ENCODE measurements around the gene PPP2R2B.

PPP2R2B gene

DNA sequence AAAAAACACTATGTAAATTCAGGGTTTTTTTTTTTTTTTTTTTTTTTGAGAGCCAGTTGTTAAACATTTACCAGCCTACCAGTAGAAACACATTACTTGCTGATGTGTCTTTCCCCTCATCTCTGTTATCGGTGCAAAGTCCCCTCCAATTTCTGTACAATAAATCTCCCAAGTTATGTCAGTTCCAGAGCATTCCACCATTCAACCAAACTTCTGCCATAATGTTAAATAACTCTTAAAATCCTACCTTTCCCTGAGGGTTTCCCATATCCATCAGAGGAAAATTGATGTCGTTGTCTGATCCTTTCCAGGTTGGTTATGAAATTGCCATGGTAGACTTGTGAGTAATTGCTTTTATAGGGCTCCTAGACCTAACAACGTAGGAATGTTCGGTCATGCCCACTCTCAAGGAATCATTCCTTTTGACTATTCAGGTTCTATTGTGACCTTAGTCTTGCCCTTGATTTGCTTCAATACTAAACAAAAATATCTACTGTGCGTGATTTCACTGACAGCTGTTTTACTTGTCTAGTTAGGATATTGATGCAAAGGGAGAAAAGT lies 5.6 kb upstream of the PPP2R2B start:
- no peak for DNase-seq

DNA sequence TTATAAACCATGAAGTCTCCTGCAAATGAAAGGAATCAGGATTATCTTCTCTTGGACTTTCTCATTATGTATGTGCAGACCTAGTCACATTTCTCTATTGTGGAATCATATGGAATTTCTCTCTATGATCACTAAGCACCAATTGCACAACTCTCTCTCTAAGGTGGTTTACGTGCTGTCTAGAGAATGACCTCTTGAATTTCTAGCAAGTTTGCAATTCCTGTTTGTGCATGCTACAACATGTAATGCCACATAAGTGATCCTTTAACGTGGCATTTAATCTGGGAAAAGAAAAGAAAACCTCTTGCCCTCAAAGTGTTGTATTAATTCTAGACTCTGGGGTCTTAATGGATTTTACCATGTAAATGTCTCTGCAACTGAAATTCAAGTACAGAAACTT lies 5.0 kb upstream of the PPP2R2B start:
- no peak for DNase-seq

DNA sequence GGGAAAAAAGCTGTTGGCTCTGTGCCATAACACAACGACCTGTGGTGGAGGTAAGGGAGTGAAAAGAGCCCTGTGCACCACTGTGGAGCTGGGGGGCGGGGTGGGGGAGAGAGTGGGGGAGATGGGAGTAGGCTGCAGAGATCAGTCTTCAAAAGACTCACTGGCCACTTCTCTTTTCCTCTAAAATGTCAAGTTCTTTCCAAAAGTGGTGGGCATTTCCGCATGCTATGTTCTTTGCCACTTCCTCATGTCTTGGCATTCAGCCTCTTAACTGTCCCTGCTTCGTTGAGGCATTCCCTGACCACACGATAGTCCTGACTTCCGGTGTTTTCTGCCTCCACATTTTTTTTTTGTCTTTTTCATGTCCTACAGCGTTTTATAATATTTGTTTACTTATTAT lies 2.4 kb upstream of the PPP2R2B start:
- DNase-seq = no peak

DNA sequence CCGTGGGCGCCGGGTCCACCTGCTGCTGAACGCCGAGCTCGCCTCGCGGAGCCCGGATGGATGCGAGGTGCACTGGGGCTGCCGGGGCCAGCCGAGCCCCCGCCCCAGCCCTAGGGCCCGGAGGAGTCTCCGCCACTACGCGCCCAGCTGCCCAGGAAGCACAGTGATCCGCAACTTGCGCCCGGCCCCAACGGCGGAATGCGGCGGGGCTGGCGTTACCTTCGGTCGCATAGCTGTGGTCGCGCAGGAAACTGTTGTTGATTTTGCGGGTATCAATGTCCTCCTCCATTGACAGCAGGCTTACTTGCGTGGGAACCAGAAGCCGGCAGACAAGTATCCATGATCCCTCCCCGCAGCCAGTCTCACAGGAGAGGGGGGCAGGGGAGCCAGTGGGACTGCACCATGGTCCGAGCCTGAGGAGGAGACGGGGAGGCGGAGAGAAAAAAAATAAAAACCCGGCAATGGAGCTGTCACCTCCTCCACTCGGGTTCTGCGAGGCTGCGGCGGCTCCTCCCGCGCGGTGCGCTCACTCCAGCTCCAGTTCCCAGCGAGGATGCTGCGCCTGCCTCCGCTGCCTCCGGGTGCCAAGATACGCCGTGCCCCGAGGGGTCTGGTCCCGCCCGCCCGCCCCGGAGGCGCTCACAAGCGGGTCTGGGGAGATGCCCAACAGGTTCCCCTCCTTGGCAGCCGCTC lies 628 bp downstream of the PPP2R2B start:
- peak in 2 of 5 experiments; percentile 26 to 29 for DNase-seq

DNA sequence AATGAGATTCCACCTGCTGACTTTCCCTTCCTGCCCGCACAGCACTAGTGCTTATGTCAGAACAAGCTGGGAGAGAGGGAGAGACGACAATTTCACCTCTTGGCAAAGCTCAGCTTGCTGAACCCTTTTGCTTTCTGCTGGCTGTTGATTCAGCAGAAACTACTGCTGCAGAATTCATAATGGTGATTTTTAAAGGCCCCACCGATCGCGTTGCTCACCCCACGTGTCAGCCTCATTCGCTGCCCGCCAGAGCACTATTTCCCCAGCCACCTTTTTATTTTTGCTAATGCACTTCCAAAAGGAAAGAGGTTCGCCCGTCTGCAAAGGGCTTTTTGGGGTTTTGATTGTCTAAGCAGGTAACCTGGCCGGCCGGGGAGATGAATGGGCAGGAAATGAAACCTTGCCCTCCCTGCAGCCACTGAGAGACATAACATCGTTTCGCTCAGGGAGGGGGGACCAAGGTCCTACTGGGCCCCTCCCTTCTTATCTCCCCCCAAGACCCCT lies 1.3 kb downstream of the PPP2R2B start:
- DNase-seq = peak in 1 of 5 experiments; percentile 4

DNA sequence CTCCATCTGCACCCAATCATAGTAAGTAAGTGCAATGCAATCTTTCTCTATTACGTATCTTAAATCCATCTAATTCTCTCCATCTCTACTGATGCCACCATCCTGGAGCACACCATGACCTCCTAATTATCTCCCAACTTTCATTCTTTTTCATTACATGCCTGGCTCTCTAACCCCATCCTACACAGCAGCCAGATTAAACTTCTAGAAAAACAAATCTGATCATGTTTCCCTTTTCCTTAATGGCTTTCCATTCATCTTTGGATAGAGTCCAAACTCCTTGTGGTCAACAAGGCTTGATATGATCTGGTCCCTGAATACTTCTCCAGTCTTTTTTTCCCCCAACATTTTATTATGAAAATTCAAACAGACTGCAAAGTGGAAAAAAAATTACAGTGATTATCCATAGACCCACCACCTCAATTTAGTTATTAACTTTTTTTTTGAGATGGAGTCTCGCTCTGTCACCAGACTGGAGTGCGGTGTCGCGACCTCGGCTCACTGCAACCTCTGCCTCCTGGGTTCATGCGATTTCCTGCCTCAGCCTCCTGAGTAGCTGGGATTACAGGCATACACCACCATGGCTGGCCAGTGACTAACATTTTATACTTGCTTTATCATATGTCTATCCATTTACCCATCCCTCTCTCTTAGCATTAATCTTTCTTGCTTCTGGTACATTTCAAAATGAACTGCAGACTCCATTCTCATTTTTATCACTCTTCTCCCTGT lies 5.2 kb downstream of the PPP2R2B start:
- DNase-seq = no peak

DNA sequence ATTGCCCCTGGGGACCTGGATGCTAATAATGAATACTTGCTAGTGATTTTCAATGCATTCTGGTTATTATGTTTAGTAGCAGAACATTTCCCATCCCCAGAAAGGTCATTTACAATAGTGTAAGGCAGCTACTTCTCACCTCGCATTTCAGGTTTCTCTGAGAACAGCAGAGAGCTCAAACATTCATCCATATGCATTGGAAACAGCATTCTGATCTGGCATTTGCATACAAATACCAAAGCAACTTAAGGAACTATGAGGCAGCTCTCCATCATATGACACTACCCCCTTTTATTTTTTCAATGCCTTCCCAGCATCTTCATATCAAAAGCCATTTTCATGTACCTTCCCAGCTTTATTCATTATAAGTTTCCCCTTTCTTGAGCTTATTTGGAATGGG lies 6.4 kb downstream of the PPP2R2B start:
- no peak for DNase-seq

DNA sequence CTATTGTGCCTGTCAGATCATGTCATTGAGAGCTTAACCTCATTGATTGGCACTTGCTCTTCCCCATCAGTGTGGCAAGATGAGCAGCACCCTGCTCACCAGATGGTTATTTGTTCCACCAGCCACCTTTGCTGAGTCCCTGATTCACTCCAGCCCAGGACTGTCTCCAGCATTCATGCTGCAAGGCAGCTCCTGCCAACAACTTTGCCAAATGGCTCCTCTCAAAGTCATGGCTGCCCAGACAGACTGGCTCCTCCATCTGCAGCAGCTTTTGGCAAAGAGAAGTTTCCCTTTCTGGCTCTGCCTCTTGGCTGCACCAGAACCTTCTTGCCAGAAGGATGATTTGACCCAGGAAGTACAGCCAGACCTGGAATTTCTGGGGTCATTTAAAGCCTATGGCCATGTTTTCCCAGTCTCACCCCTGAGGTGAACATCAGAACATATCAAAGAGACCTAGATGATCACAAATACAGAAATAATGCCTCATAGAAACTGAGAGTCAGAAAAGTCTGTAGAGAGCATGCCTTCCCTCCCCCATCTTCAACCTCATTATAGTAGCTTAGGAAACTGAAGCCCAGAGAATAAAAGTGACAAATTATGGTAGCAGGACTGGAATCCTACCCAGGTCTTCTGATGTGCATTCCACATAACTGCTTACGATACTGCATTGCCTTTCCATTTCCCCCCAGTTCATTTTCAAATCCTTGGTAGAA lies 10.4 kb downstream of the PPP2R2B start:
- DNase-seq = no peak

DNA sequence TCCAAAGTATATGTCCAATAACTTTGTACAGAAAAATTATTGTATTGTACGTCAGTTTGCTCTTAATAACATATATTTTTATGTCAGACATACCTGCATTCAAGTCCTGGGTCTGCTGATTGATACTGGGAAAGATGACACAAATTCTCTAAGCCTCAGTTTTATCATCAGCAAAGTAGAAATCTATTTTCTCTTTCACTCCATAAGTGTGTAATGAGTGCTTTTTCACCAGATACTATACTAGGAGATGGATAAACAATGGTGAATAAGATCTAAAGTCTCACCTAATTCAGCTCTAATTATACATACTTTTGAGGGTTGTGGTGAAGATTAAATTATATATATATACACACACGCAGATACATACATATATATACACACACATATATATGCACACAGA lies 12.3 kb downstream of the PPP2R2B start:
- no peak for DNase-seq

DNA sequence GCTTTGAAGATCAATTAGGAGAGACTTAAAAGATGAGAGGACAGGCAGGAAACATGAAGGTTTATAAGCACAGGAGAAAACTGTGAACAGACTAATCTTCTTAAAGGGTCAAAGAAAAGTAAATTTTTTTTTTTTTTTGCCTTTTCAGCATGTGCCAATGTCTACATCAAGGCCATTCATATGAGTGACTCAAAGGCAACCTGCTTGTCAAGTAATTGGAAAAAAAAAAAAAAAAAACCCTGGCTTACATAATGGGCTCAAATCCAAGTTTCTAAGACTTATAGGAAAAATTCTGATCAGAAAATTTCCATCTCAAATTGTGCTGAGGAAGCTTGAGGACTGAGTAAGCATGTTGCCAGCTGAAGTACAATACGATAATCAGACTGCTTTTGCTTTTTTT lies 15.9 kb downstream of the PPP2R2B start:
- DNase-seq = no peak

DNA sequence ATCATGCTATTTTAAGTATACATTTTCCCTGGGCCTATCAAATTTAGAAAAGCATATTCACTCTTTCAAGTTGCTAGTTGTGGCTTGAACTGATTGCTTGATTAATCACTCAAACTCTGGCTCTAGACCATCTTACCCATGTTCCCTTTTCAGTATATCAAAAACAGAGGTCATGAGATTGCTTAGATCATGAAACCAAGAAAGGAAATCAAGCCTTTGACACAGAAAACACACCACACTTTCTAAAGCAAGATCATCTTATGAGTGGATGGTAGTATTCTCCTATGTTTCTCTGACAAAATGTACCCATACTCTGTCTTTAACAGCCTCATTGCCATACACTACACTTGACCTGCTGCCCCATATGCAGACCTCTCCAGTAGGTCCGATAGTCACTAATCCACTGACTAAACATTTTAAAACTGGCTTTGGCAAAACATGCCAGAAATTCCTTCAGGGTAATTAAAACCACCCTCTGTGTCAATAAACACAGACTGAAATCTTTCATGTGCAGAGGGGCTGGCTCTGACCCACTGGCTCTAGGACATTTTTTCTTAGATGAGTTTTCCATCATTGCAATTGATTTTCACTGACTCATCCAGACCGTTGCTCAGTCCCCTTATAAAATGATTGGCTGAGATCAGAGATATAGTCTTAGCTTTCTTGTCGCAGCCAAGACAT lies 18.2 kb downstream of the PPP2R2B start:
- no peak for DNase-seq

DNA sequence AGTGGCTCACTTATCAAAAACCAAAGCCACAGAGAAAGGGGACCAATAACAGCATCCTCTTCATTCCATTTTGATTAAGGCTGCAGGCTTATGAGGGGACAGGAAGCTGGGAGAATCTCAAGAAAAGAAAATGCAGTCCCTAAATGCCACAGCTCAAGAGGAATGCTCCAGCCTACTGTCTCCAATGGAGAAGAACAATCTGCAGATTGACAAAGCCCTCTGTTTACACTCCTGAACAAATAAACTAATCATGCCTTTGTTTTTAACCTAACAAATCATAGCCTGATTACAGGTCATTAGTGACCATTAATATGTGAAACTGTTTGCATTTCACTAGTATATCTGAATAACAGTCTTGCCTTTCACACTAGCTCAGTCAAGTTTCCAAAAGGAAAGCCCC lies 26.5 kb downstream of the PPP2R2B start:
- no peak for DNase-seq

DNA sequence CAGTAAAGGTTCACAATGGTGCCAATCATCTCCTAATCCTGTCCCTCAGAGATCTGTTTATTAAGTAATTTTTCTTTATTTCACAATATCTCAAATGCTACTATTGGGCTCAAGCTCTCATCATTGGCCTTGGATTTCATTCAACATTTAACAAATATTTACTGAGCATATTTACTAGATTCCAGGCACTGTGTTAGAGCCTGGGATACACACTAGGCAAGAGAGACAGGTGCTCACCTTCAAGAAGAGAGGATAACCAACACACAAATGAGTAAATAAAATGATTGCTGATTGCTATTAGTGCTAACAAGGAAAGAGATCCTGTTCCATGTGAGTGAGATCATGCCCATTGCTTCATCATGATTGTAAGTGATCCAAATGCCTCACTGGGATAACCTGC lies 27.4 kb downstream of the PPP2R2B start:
- no peak for DNase-seq

DNA sequence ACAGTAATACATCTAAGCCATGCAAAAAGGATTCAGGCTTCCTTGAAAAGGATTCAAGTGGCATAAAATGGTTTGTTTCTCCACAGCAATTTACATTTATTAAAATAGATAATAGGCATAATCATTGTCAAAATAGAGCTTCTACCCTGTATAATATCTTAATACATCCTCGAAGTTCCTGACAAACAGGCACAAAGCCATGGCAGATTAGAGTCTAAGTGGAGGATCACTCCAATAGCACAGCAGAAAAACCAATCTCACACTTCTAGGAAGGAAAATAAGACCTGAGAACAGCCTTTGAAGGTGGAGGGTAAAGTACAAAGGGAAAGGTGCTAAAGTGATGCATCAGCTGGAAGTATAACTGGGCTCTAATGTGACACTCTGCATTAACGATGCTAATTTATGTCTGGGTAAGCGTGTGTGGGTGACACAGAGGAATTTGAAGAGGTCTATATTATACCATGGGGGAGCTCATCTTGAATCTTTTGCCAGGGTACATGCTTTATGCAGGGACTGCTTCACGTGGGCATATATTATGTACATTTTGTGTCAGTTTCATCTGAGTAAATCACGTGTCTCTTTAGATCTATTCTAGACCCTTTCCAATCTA lies 28.8 kb downstream of the PPP2R2B start:
- DNase-seq = no peak

DNA sequence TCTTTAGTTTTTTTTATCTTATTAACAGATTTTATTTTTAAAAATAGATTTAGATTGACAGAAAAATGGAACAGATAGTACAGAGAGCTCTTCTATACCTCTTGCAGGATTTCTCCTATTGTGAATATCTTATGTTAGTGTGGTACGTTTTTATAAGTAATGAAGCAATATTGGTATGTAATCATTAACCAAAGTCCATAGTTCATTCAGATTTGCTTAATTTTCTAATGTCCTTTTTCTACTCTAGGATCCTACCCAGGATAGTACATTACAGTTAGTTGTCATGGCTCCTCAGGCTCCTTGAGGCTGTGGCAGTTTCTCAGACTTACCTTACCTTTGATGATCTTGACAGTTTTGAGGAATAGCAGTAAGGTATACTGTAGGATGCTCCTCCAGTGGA lies 30.4 kb downstream of the PPP2R2B start:
- no peak for DNase-seq

DNA sequence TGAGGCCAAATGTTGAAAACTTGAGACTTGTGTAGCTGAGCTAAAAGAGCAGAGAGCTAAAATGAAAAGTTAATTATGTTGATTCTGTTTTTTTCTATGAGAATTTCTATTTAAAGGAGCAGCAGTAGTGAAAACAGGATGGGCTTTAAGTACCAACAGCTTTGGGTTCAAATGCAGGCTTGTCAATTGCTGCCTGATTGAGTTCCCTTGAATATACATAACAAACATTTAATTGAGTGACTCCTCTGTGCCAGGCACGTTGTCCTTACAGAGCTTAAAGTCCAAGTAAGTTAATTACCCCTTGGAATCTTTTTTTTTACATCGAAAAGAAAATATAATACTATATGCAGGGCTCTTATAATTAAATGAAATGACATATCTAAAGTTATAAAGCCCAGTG lies 38.5 kb downstream of the PPP2R2B start:
- no peak for DNase-seq

DNA sequence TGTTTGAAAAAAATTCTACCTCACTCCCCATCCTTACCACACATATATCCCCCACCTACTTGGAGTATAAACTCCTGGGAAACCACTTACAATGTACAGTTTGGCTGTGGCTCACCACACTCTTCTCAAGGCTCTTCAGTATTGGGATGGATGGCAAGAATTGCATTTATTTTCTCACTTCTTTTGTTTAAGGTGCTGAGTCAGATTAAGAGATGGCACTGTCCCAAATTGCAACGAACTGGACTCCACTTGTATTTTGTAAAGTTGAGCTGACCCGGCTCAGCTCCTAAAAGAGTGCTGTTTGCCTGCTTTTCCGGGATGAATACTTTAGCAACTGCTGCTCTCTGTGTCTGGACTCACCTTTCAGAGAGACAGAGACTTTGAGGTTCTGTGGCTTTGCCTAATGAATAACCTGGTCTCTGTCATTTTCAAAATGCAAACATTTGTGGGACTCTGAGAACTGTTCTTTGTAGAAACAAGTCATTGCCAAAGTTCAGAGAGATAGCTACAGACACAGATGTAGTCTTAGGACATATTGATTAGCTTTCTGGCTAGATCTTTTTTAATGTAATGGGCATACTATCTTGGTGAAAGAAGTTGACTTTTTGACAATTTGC lies 42.2 kb downstream of the PPP2R2B start:
- no peak for DNase-seq

DNA sequence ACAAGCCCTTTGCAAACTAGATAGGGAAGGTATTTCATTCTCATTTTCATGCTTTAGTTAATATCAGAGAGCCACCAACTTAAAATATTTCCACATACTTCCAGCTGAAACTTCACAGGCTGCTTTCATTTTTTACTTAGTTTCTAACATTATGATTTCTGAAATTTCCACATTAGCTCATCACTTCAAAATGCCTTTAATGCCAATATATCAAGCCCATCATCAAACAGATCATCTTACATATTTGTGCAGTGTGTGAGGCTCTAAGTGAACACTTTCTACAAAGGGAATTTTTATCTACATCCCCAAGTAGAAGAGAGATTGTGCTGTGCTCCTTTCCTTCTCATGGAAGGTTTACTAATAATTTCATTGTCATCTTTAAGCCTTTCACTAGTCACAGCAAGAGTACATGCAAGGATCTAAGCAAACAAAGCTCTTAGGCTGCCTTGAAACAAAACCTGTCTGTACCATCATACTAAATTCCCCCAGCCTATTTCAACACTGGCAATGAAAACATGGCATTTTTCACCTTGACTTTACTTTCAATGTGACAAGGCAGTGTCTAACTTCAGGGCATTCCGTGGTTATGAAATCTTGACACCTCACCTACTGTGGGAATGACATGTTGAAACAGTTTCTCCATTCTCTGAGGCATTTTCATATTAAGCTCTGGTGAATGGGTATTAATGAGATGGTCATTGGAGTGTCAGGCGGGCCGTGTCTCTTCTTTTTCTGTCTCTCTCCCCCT lies 45.4 kb downstream of the PPP2R2B start:
- DNase-seq = no peak

DNA sequence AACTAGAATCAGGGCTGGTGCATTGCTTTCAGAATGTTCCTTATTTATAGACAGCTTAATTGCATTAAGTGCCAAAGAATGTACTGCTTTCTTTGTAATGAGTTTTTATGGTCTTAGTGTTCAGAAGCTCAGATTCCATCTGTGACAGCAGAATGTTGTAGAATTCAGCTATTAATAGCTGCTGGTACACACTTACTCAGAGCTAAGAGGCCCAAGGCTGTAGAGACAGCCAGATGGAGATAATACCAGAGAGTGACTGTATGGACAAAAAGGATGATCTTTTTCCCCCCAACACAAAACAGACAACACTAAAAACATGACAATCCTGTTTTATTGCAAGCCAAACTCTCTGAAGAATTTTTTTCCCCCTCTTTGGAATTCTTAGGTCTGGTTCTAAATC lies 50.2 kb downstream of the PPP2R2B start:
- DNase-seq = no peak

DNA sequence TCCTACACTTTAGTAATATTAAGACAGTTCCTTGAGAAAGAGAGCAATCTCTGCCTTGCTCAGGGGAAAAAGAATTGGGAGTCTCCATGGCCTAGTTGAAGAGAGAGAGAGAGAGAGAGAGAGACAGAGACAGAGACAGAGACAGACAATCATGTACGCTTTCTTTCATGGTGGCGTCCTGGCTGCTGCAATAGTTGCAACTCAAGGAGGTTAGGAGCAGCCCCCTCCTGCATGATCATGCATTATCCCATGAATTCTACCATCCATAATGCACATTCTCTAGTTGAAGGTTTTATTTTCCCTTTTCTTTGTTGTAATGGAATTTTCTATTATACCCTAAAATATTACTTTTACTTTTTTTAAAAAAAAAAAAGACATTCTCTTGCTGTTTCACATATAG lies 50.7 kb downstream of the PPP2R2B start:
- DNase-seq = no peak

DNA sequence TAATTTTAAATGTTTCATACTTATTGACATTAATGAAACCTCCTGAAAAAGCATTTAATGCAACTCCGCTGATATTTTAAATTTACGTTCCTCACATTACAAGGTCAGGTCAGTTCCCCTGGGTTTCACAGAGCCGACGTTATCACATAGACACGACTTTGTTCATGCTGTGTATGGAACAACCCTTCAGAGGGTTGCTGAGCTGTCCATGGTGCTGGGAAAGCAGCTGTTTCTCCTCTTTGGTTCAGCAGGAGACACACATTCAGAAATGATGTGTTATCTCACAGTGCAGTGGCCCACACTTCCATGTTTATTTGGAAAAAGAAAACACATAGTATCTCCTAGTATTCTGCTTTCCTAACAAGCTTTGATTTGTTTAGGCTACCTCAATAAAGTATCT lies 53.5 kb downstream of the PPP2R2B start:
- DNase-seq = peak in 1 of 5 experiments; percentile 15

Measured in T-helper 2 cell (primary cell).